Testis (tissue), 3 donors: ENCODE measurements around the gene DNAH9. TPM values are rescaled to one million over a fixed set of nuclear protein-coding genes. Genes with fewer than 3 reads are reported as not detected.

Experiments used
- DNase-seq: peaks from one replicate; pipeline ENCODE4 v3.0.0-alpha.2; 2019
- H3K27ac ChIP-seq, 2 donors: fragments of 200-600 bp; sonication (generic); one replicate each; pipeline ENCODE4 v1.5.1; 2019
- H3K27me3 ChIP-seq: fragments of 200-600 bp; sonication (generic); one replicate; pipeline ENCODE4 v1.5.1; 2019
- H3K36me3 ChIP-seq: fragments of 200-600 bp; sonication (generic); one replicate; pipeline ENCODE4 v1.5.1; 2017; ENCODE audit warnings: low read depth; ENCODE audit errors: missing control alignments
- H3K4me1 ChIP-seq: fragments of 200-600 bp; sonication (generic); one replicate; pipeline ENCODE4 v1.5.1; 2019
- H3K4me3 ChIP-seq, 2 donors: fragments of 200-600 bp; sonication (generic); one replicate each; pipeline ENCODE4 v1.5.1; 2017 to 2019
- H3K9me3 ChIP-seq: fragments of 200-600 bp; sonication (generic); one replicate; pipeline ENCODE4 v1.5.1; 2017
- POLR2A ChIP-seq: fragments of 450-650 bp; IDR thresholded peaks from one replicate; pipeline ENCODE4 v1.6.1; 2017; ENCODE audit warnings: antibody characterized with exemption, mild to moderate bottlenecking, moderate library complexity
- WGBS, 2 donors: methylation state at CpG; one replicate each; pipeline ENCODE4 v1.1.5; 2018; 5-methylcytosine and 5-hydroxymethylcytosine counted together
- intact Hi-C: fragments of 100-400 bp; cut with DNase I; formaldehyde crosslinking; loops from one replicate; pipeline ENCODE4 v1.15.1; 2023; ENCODE audit warnings: low total_unique reads
- polyA plus RNA-seq: library from polyadenylated mRNA; stranded (reverse); fragments of 350-450 nt; fragmentation: Illumina TruSeq; extraction: RNeasy Lipid Tissue Mini Kit (QIAGEN cat#74804); gene quantifications from one replicate; pipeline ENCODE4 v1.2.3, GENCODE V29; 2014; ENCODE audit warnings: low read depth, low replicate concordance; ENCODE audit not compliant: insufficient read depth
- total RNA-seq, 2 donors: library from RNA; depleted of rRNA; stranded (reverse); fragments of >200 nt; gene quantifications; one replicate each; pipeline ENCODE4 v1.2.3, GENCODE V29; 2016
- TF ChIP-seq, protein P1 (sequence below), 3 experiments: fragments of 450-650 bp in 2 of 3; fragments of 200-600 bp in 1 of 3; sonication (generic) in 1 of 3; IDR thresholded peaks; one replicate each; pipeline ENCODE4 v1.5.1; 2016 to 2019; ENCODE audit warnings: antibody characterized with exemption in 3 of 3, mild to moderate bottlenecking in 2 of 3, moderate library complexity in 1 of 3

Gene DNAH9
- total and polyA plus RNA-seq, 3 donors from 2014 or later = 15.4 to 22.9 (median 19.4) TPM

DNA sequence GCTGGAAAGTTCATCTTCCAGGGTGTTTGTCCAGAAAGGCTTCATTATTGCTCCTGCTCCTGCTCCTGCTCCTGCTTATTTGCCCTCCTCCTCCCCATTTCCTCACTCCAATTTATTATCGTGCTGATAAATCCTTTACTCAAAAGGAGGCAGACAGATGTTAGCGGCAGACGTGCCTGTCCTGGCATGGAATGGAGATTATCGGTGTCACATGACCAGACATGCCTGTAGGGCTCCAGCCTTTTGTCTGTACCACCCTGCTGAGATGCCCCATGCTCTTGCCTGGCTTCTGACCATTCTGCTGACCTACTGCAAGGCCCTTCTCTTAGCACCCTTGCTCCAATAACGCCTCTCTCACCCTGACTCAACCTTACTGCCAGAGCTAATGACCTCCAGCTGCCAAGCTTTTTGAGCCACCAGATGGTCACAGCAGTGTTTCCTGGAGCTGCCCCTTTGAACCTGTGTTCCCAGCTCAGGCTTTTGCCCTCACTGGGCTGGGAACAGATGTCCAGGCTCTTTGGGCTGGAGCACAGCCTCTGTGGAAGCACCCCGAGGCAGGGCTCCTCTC is 12.8 kb downstream of the DNAH9 start:
- Histone ChIP-seq H3K27me3 (no peaks in the 10 kb centered on the region), H3K4me3 (no peak overlapping the region), H3K4me1 (peaks cover 21% of the 10 kb centered on the region), H3K36me3 (no peaks in the 10 kb centered on the region), H3K9me3 (no peaks in the 10 kb centered on the region), H3K27ac (no peak overlapping the region)
- intact Hi-C loops = no loop called here
- no peak for DNase-seq
- TF ChIP-seq POLR2A = no peak
- TF ChIP-seq, protein P1, sequence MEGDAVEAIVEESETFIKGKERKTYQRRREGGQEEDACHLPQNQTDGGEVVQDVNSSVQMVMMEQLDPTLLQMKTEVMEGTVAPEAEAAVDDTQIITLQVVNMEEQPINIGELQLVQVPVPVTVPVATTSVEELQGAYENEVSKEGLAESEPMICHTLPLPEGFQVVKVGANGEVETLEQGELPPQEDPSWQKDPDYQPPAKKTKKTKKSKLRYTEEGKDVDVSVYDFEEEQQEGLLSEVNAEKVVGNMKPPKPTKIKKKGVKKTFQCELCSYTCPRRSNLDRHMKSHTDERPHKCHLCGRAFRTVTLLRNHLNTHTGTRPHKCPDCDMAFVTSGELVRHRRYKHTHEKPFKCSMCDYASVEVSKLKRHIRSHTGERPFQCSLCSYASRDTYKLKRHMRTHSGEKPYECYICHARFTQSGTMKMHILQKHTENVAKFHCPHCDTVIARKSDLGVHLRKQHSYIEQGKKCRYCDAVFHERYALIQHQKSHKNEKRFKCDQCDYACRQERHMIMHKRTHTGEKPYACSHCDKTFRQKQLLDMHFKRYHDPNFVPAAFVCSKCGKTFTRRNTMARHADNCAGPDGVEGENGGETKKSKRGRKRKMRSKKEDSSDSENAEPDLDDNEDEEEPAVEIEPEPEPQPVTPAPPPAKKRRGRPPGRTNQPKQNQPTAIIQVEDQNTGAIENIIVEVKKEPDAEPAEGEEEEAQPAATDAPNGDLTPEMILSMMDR (IDR thresholded peaks at IDR 0.05) = no peak
- WGBS, 2 donors = 69 to 71% methylated on average over 6 of the region's 6 CpGs

DNA sequence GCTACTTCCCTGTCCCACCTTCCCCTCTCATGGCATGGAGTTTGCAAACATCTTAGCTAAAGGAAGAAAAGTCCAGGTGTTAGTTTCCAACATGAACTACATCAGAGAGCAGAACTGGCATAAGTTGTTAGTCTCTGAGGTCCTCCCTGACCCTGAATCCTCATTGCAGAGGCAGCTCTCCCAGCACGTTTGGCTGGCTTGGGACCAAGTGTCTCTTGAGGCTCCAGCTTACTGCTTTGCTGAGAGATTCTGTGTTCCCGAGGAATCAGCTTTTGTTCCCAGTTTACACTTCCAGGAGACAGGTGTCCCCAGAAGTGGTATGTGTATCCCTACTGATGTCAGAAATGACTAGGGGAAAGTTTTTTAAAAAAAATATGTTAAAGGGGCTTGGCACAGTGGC is 14.7 kb downstream of the DNAH9 start:
- intact Hi-C loops = no loop called here
- WGBS, 2 donors = 34 to 46% methylated on average over 2 of the region's 2 CpGs
- peak; percentile 71 for DNase-seq
- no peaks in the 10 kb centered on the region for H3K27me3 ChIP-seq
- no peaks in the 10 kb centered on the region for H3K36me3 ChIP-seq
- TF ChIP-seq, protein P1 (IDR thresholded peaks at IDR 0.05) = no peak
- TF ChIP-seq POLR2A = no peak
- no peaks in the 10 kb centered on the region for H3K9me3 ChIP-seq
- no peak overlapping the region for H3K4me3 ChIP-seq
- peaks cover 13% of the 10 kb centered on the region for H3K4me1 ChIP-seq
- no peak overlapping the region for H3K27ac ChIP-seq

DNA sequence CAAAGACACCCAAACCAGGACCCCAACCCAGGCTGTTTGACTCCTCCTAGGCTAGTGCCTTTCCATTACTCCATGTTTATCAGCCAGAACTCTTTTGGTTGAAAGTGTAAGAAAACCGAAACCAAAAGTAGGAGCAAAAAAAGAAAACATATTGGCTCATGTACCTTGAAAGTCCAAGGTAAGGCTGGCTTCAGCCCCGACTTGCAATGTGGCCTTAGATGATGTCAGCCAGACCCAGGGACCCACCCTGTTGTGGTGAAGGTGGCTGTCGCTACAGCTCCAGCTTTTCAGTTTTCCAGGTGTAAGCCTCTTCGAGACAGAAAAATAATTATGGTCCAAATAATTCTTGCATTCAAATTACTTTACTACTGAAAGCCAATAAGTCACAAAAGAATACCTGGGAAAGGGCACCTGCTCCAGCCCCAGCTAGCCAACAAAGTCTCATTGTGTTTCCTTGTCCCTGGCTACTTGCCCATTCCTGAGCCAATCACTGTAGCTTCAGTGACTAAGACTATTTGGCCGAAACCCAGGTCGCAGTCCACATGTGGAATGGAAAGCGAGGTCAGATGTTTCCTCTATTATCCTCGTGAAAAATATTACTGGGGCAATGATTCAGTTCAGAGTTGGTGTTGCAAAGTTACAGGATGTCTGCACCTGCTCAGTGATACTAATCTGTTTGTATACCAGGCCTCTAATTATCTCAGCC is 20.7 kb downstream of the DNAH9 start:
- Histone ChIP-seq H3K4me3 (no peak overlapping the region), H3K4me1 (no peaks in the 10 kb centered on the region), H3K27ac (no peak overlapping the region), H3K27me3 (no peaks in the 10 kb centered on the region), H3K9me3 (no peaks in the 10 kb centered on the region), H3K36me3 (no peaks in the 10 kb centered on the region)
- TF ChIP-seq, protein P1 (IDR thresholded peaks at IDR 0.05) = no peak
- no peak for TF ChIP-seq POLR2A
- peak; percentile 79 for DNase-seq
- intact Hi-C loops = no loop called here
- WGBS, 2 donors = 71% methylated on average over 8 of the region's 8 CpGs

DNA sequence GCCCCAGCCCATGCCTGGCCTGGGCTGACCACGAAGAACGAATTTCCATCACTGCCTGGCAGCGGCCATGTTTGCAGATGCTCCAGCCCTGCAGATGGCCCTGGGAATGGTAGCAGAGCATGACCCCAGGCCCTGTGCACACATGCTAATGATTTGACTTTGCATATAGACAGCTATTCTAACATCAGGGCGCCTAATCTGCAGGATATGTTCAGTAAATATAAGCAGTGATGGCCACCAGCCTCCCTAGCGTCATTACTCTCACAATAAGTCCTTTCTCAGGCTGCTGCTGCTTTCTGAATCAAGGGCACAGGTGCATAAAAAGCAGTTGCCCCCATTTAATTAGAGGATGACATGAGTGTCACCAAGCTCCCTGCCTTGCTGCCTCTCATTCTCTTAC is 24.2 kb downstream of the DNAH9 start:
- no peak overlapping the region for H3K4me3 ChIP-seq
- DNase-seq = no peak
- no peaks in the 10 kb centered on the region for H3K27me3 ChIP-seq
- H3K9me3 ChIP-seq = no peaks in the 10 kb centered on the region
- TF ChIP-seq POLR2A = no peak
- TF ChIP-seq, protein P1 (IDR thresholded peaks at IDR 0.05) = no peak
- H3K27ac ChIP-seq = no peak overlapping the region
- intact Hi-C loops = no loop called here
- no peaks in the 10 kb centered on the region for H3K4me1 ChIP-seq
- 89 to 92% methylated on average over 5 of the region's 5 CpGs for WGBS, 2 donors
- no peaks in the 10 kb centered on the region for H3K36me3 ChIP-seq

DNA sequence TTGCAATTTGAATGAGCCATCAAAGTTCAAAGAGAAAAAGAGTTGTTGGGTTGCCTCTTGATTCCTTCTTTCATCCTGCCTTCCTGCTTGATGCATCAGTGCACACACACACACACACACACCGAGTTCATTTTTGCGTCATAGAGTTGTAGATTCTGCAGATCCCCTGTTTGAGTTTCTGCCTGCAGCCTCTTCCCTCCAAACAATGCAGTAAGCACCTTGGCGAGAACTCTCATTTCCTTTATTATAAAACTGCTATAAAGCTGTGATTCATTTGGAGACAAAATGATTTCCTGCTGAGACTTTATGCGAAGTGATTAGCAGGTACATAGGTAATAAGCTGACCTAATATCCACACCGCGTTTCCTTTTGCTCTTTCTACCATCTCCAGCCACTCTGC is 26.7 kb downstream of the DNAH9 start:
- no peak for DNase-seq
- H3K9me3 ChIP-seq = no peaks in the 10 kb centered on the region
- intact Hi-C loops = no loop called here
- no peak overlapping the region for H3K27ac ChIP-seq
- no peak overlapping the region for H3K4me3 ChIP-seq
- TF ChIP-seq POLR2A = no peak
- no peaks in the 10 kb centered on the region for H3K27me3 ChIP-seq
- H3K36me3 ChIP-seq = no peaks in the 10 kb centered on the region
- 83 to 88% methylated on average over 6 of the region's 6 CpGs for WGBS, 2 donors
- no peaks in the 10 kb centered on the region for H3K4me1 ChIP-seq
